Measurements from ENCODE around the gene RC3H2.

DNA sequence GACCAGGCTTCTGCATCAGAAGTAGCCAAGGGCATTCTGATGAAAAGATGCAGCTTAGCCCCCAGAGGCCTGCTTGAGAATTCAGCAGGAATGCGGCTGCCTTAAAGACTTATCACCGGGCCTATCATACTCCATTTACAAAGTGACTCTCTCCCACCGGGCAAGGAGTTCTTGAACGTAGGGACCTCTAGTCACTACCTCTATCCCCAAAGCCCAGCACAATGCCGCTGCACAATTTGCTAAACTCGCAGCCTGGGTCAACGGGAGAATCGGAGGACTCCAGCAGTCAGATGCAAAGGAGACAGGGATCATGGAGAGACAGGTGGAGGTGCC lies 77.4 kb downstream of the RC3H2 start:
- TF ChIP-seq, protein P1, sequence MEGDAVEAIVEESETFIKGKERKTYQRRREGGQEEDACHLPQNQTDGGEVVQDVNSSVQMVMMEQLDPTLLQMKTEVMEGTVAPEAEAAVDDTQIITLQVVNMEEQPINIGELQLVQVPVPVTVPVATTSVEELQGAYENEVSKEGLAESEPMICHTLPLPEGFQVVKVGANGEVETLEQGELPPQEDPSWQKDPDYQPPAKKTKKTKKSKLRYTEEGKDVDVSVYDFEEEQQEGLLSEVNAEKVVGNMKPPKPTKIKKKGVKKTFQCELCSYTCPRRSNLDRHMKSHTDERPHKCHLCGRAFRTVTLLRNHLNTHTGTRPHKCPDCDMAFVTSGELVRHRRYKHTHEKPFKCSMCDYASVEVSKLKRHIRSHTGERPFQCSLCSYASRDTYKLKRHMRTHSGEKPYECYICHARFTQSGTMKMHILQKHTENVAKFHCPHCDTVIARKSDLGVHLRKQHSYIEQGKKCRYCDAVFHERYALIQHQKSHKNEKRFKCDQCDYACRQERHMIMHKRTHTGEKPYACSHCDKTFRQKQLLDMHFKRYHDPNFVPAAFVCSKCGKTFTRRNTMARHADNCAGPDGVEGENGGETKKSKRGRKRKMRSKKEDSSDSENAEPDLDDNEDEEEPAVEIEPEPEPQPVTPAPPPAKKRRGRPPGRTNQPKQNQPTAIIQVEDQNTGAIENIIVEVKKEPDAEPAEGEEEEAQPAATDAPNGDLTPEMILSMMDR (IDR thresholded peaks at IDR 0.05; ENCODE audit: poor library complexity): no peak
- TF ChIP-seq EZH2phosphoT487 (IDR thresholded peaks at IDR 0.05; ENCODE audit: low read depth, severe bottlenecking, unreplicated experiment): no peak
- no peak for TF ChIP-seq EZH2 (IDR thresholded peaks at IDR 0.05; ENCODE audit: borderline replicate concordance)

Measured in hepatocyte (in vitro differentiated cells).